Body of pancreas (tissue), 4 donors: ENCODE data around the gene NOP58. TPM values are rescaled to one million over a fixed set of nuclear protein-coding genes. Genes with fewer than 3 reads are reported as not detected.

Source experiments
- ATAC-seq: fragments of 150-250 bp; one replicate; pipeline ENCODE4 v1.9.1; 2016
- DNase-seq, 4 donors: peaks; one replicate each; pipeline ENCODE4 v3.0.0-alpha.2; 2019
- H3K27ac ChIP-seq, 4 donors: fragments of 200-600 bp; sonication (generic); 1 replicate in 3 of 4; 2 replicates in 1 of 4; pipeline versions ENCODE4 v1.5.1 to v1.6.1; 2016 to 2019; ENCODE audit warnings: mild to moderate bottlenecking in 1 of 4, mixed read lengths in 1 of 4, moderate library complexity in 1 of 4
- H3K27me3 ChIP-seq, 2 donors: fragments of 200-600 bp; sonication (generic); one replicate each; pipeline ENCODE4 v1.6.0; 2016; ENCODE audit warnings: mild to moderate bottlenecking in 1 of 2
- H3K36me3 ChIP-seq, 2 donors: fragments of 200-600 bp; sonication (generic); replicated peaks in 1 of 2; 2 replicates each; pipeline ENCODE4 v1.5.1; 2016; ENCODE audit warnings: low read depth in 2 of 2; ENCODE audit not compliant: insufficient read depth in 1 of 2
- H3K4me1 ChIP-seq: fragments of 200-600 bp; sonication (generic); one replicate; pipeline ENCODE4 v1.6.0; 2016
- H3K4me3 ChIP-seq, 2 donors: fragments of 200-600 bp; sonication (generic); 1 replicate in 1 of 2; 2 replicates in 1 of 2; pipeline ENCODE4 v1.5.1; 2016 to 2019
- H3K9me3 ChIP-seq, 3 donors: fragments of 200-600 bp; sonication (generic); 1 replicate in 2 of 3; 2 replicates in 1 of 3; pipeline ENCODE4 v1.5.1; 2016
- CTCF ChIP-seq, 7 experiments: fragments of 450-650 bp in 4 of 7; fragments of 200-600 bp in 3 of 7; sonication (generic) in 3 of 7; IDR thresholded peaks; one replicate each; pipeline ENCODE4 v1.5.1; 2016 to 2019; ENCODE audit warnings: antibody characterized with exemption in 7 of 7
- POLR2A ChIP-seq, 3 donors: fragments of 450-650 bp; IDR thresholded peaks; one replicate each; pipeline ENCODE4 v1.6.1; 2016; ENCODE audit warnings: antibody characterized with exemption in 3 of 3, mild to moderate bottlenecking in 2 of 3
- WGBS, 2 donors: methylation state at CpG; one replicate each; pipeline ENCODE4 v1.1.5; 2017; 5-methylcytosine and 5-hydroxymethylcytosine counted together
- intact Hi-C: fragments of 100-400 bp; cut with DNase I; formaldehyde crosslinking; loops from one replicate; pipeline ENCODE4 v1.15.1; 2023
- total RNA-seq, 2 donors: library from RNA; depleted of rRNA; stranded (reverse); fragments of >200 nt; gene quantifications; one replicate each; pipeline ENCODE4 v1.1.0, GENCODE V29; 2016

Gene NOP58
- total RNA-seq, 2 donors from 2014 or later: 70.2 to 93.4 TPM

DNA sequence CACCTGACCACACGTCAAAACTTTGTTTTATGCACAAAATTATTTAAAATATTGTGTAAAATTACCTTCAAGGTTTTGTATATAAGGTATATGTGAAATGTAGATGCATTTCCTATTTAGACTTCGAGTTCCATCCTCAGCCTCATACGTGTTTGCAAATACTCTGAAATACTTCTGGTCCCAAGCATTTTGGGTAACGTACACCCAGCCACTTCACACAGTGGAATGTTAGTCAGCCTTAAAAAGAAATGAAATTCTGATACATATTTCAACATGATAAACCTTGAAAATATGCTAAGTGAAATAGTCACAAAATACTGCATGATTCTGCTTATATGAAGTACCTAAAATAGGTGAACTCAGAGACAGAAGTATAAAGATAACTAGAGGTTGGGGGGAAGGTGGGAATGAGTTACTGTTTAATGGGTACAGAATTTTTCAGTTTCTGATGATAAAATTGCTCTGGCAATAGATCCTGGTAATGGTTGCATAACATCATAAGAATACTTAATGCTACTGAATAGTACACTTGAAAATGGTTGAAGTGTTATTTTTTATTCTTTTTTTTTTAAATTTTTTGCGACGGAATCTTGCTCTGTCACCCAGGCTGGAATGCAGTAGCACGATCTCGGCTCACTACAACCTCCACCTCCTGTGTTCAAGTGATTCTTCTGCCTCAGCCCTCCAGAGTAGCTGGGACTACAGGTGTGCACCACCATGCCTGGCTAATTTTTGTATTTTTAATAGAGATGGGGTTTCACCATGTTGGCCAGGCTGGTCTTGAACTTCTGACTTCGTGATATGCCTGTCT is 24.0 kb downstream of the NOP58 start:
- DNase-seq: no peak
- no peak overlapping the region for H3K4me3 ChIP-seq
- intact Hi-C loops: no loop called here
- no peaks in the 10 kb centered on the region for H3K27me3 ChIP-seq
- H3K4me1 ChIP-seq: no peaks in the 10 kb centered on the region
- H3K9me3 ChIP-seq: no peaks in the 10 kb centered on the region
- H3K27ac ChIP-seq: no peak overlapping the region
- WGBS, 2 donors: 93% methylated on average over 9 of the region's 9 CpGs
- peaks cover 19 to 58% of the 10 kb centered on the region in 2 donors for H3K36me3 ChIP-seq
- no peak for ATAC-seq
- TF ChIP-seq POLR2A (IDR thresholded peaks at IDR 0.05) (no peak), CTCF (IDR thresholded peaks at IDR 0.05) (no peak)

GRCh38 chr2:202290316-202290715 is 24.8 kb downstream of the NOP58 start:
- TF ChIP-seq POLR2A (IDR thresholded peaks at IDR 0.05) (no peak), CTCF (IDR thresholded peaks at IDR 0.05) (no peak)
- DNase-seq: no peak
- ATAC-seq: no peak
- 94 to 97% methylated on average over 3 of the region's 3 CpGs for WGBS, 2 donors
- no peaks in the 10 kb centered on the region for H3K9me3 ChIP-seq
- H3K27ac ChIP-seq: no peak overlapping the region
- H3K36me3 ChIP-seq: peaks cover 17 to 59% of the 10 kb centered on the region in 2 donors
- no peak overlapping the region for H3K4me3 ChIP-seq
- intact Hi-C loops: no loop called here
- H3K4me1 ChIP-seq: no peaks in the 10 kb centered on the region
- H3K27me3 ChIP-seq: no peaks in the 10 kb centered on the region

DNA sequence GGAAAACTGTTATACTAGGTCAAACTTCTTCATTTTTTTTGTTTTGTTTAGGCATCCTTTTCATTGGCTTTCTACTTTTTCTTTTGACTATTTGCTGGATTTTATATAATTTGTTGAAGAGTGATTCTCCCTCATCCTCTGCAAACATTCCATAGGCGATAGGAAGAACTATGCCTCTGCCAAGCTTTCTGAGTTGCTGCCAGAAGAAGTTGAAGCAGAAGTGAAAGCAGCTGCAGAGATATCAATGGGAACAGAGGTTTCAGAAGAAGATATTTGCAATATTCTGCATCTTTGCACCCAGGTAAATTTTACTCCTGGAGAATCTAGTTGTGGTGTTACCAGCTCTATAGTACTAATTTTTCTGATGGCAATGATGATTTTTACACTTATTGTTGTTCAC is 25.4 kb downstream of the NOP58 start:
- no peak overlapping the region for H3K27ac ChIP-seq
- no peaks in the 10 kb centered on the region for H3K4me1 ChIP-seq
- H3K9me3 ChIP-seq: no peaks in the 10 kb centered on the region
- H3K27me3 ChIP-seq: no peaks in the 10 kb centered on the region
- 60 to 74% methylated on average over 1 of the region's 1 CpG for WGBS, 2 donors
- no peak for DNase-seq
- TF ChIP-seq CTCF (IDR thresholded peaks at IDR 0.05): no peak
- TF ChIP-seq POLR2A (IDR thresholded peaks at IDR 0.05): no peak
- intact Hi-C loops: no loop called here
- peaks cover 17 to 55% of the 10 kb centered on the region in 2 donors for H3K36me3 ChIP-seq
- ATAC-seq: no peak
- H3K4me3 ChIP-seq: no peak overlapping the region

DNA sequence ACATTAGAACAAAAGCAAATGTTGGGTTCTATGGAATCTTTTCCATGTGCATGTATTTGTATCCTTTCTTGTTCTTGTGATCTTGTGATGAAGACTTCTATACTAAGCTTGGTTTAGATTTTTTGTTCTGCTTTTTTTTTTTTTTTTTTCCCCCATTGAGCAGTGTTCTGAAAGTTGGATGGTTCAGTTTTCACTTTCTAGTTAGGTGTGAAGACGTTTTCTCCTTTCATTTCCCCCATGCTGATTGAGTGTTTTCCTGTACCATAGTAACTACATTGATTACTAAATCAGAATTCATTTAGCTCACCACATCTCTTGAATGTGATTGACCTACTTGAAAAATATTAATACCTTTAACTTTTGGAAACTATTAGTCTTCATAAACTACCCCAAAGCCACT is 34.1 kb downstream of the NOP58 start:
- H3K36me3 ChIP-seq: peaks cover 18 to 47% of the 10 kb centered on the region in 2 donors
- intact Hi-C loops: no loop called here
- H3K27ac ChIP-seq: no peak overlapping the region
- H3K27me3 ChIP-seq: no peaks in the 10 kb centered on the region
- H3K9me3 ChIP-seq: no peaks in the 10 kb centered on the region
- 62 to 67% methylated on average over 1 of the region's 1 CpG for WGBS, 2 donors
- TF ChIP-seq CTCF (IDR thresholded peaks at IDR 0.05): no peak
- TF ChIP-seq POLR2A (IDR thresholded peaks at IDR 0.05): no peak
- DNase-seq (no peak), ATAC-seq (no peak)
- H3K4me3 ChIP-seq: no peak overlapping the region
- H3K4me1 ChIP-seq: no peaks in the 10 kb centered on the region

GRCh38 chr2:202306034-202306433 is 40.5 kb downstream of the NOP58 start:
- TF ChIP-seq POLR2A (IDR thresholded peaks at IDR 0.05) (no peak), CTCF (IDR thresholded peaks at IDR 0.05) (no peak)
- DNase-seq (no peak), ATAC-seq (no peak)
- Histone ChIP-seq H3K36me3 (peaks cover 18 to 27% of the 10 kb centered on the region in 2 donors), H3K4me1 (no peaks in the 10 kb centered on the region), H3K27ac (no peak overlapping the region), H3K9me3 (no peaks in the 10 kb centered on the region), H3K27me3 (no peaks in the 10 kb centered on the region), H3K4me3 (no peak overlapping the region)
- 97 to 98% methylated on average over 3 of the region's 3 CpGs for WGBS, 2 donors
- intact Hi-C loops: no loop called here
